Astrocyte (in vitro differentiated cells and primary cell): Measurements from ENCODE around the gene MYL7. TPM values are rescaled to one million over a fixed set of nuclear protein-coding genes. Genes with fewer than 3 reads are reported as not detected.

Experiments used
- DNase-seq: peaks from one replicate; pipeline ENCODE4 v3.0.0-alpha.2; 2010; ENCODE audit warnings: low read depth
- FAIRE-seq: peaks from 2 replicates; lab custom pipeline; 2011; peaks lifted over from hg19 to GRCh38; lab: Jason Lieb, UNC
- H2AFZ ChIP-seq: 2 replicates; pipeline ENCODE4 v1.6.0; 2012; ENCODE audit warnings: low read depth, low read length, inconsistent platforms
- H3K27ac ChIP-seq: 2 replicates; pipeline ENCODE4 v1.5.1; 2011; ENCODE audit warnings: low read depth, low read length, inconsistent platforms
- H3K27me3 ChIP-seq: 2 replicates; pipeline ENCODE4 v1.6.0; 2011; ENCODE audit warnings: low read length, inconsistent platforms; ENCODE audit not compliant: insufficient read depth
- H3K36me3 ChIP-seq: 2 replicates; pipeline ENCODE4 v1.5.1; 2011; ENCODE audit warnings: low read length, inconsistent platforms; ENCODE audit not compliant: insufficient read depth
- H3K4me1 ChIP-seq: 2 replicates; pipeline ENCODE4 v1.5.1; 2011; ENCODE audit warnings: low read length, inconsistent platforms; ENCODE audit not compliant: insufficient read depth
- H3K4me2 ChIP-seq: 2 replicates; pipeline ENCODE4 v1.6.0; 2012; ENCODE audit warnings: low read length, inconsistent platforms
- H3K4me3 ChIP-seq: 2 replicates; pipeline ENCODE4 v1.5.1; 2011; ENCODE audit warnings: low read depth, mild to moderate bottlenecking, low read length, inconsistent platforms; ENCODE audit not compliant: insufficient read depth
- H3K79me2 ChIP-seq: 2 replicates; pipeline ENCODE4 v1.6.0; 2012; ENCODE audit warnings: mild to moderate bottlenecking, low read length, inconsistent platforms; ENCODE audit not compliant: insufficient read depth
- H3K9ac ChIP-seq: 2 replicates; pipeline ENCODE4 v1.6.0; 2012; ENCODE audit warnings: mild to moderate bottlenecking, low read length, inconsistent platforms
- H3K9me3 ChIP-seq: 2 replicates; pipeline ENCODE4 v1.5.1; 2012; ENCODE audit warnings: low read depth, mild to moderate bottlenecking, low read length, inconsistent platforms; ENCODE audit not compliant: insufficient read depth
- H4K20me1 ChIP-seq: 2 replicates; pipeline ENCODE4 v1.6.0; 2012; ENCODE audit warnings: low read length, inconsistent platforms; ENCODE audit not compliant: insufficient read depth
- H3K27ac Mint-ChIP-seq: one replicate; pipeline ENCODE4 v1.8.0; 2021; ENCODE audit warnings: mild to moderate bottlenecking, mixed read lengths; ENCODE audit not compliant: unreplicated experiment
- H3K27me3 Mint-ChIP-seq: one replicate; pipeline ENCODE4 v1.8.0; 2021; ENCODE audit warnings: low read depth, mixed read lengths; ENCODE audit not compliant: unreplicated experiment
- H3K36me3 Mint-ChIP-seq: one replicate; pipeline ENCODE4 v1.8.0; 2021; ENCODE audit warnings: low read depth, mixed read lengths; ENCODE audit not compliant: unreplicated experiment
- H3K4me1 Mint-ChIP-seq: one replicate; pipeline ENCODE4 v1.8.0; 2021; ENCODE audit warnings: low read depth, mixed read lengths; ENCODE audit not compliant: unreplicated experiment
- H3K4me3 Mint-ChIP-seq: one replicate; pipeline ENCODE4 v1.8.0; 2021; ENCODE audit warnings: mild to moderate bottlenecking, moderate library complexity, mixed read lengths; ENCODE audit not compliant: unreplicated experiment
- H3K9me3 Mint-ChIP-seq: one replicate; pipeline ENCODE4 v1.8.0; 2021; ENCODE audit warnings: mild to moderate bottlenecking, mixed read lengths; ENCODE audit not compliant: unreplicated experiment
- CTCF ChIP-seq: IDR thresholded peaks from 2 replicates; pipeline ENCODE4 v1.5.1; 2011; ENCODE audit warnings: low read depth, mild to moderate bottlenecking, inconsistent platforms, low read length, moderate library complexity; ENCODE audit not compliant: insufficient read depth
- EZH2 ChIP-seq: IDR thresholded peaks from 2 replicates; pipeline ENCODE4 v1.6.1; 2012; ENCODE audit warnings: mild to moderate bottlenecking, low read length, inconsistent platforms; ENCODE audit not compliant: insufficient read depth
- total RNA-seq: library from RNA; stranded (reverse); gene quantifications from 2 replicates; pipeline ENCODE4 v1.2.1, GENCODE V29; 2021

The MYL7 gene
- total RNA-seq, 1 donor from 2014 or later = 60.0 TPM

GRCh38 chr7:44134943-44135628 is 6.0 kb downstream of the MYL7 start:
- TF ChIP-seq EZH2 = no peak
- no peak for TF ChIP-seq CTCF
- Histone ChIP-seq H4K20me1 (no peaks in the 10 kb centered on the region), H3K27me3 (no peaks in the 10 kb centered on the region), H3K79me2 (no peaks in the 10 kb centered on the region), H3K9ac (no peak overlapping the region), H3K9me3 (no peaks in the 10 kb centered on the region), H3K36me3 (no peaks in the 10 kb centered on the region), H3K4me3 (no peak overlapping the region), H3K4me1 (no peaks in the 10 kb centered on the region), H3K4me2 (no peak overlapping the region), H3K27ac (no peak overlapping the region), H2AFZ (no peak overlapping the region)
- H3K4me1 Mint-ChIP-seq = peaks cover 14% of the 10 kb centered on the region
- H3K27ac Mint-ChIP-seq = no peak overlapping the region
- FAIRE-seq (no peak), DNase-seq (no peak)
- H3K27me3 Mint-ChIP-seq = peaks cover 17% of the 10 kb centered on the region
- H3K4me3 Mint-ChIP-seq = no peak overlapping the region
- no peaks in the 10 kb centered on the region for H3K9me3 Mint-ChIP-seq
- H3K36me3 Mint-ChIP-seq = no peaks in the 10 kb centered on the region

GRCh38 chr7:44133295-44133694 is 7.8 kb downstream of the MYL7 start:
- Histone ChIP-seq H3K79me2 (no peaks in the 10 kb centered on the region), H3K4me3 (no peak overlapping the region), H2AFZ (no peak overlapping the region), H3K27me3 (no peaks in the 10 kb centered on the region), H3K9ac (no peak overlapping the region), H4K20me1 (no peaks in the 10 kb centered on the region), H3K4me1 (no peaks in the 10 kb centered on the region), H3K36me3 (no peaks in the 10 kb centered on the region), H3K9me3 (no peaks in the 10 kb centered on the region), H3K27ac (no peak overlapping the region), H3K4me2 (no peak overlapping the region)
- H3K4me1 Mint-ChIP-seq = peaks cover 14% of the 10 kb centered on the region
- peaks cover 9% of the 10 kb centered on the region for H3K27me3 Mint-ChIP-seq
- H3K4me3 Mint-ChIP-seq = no peak overlapping the region
- no peaks in the 10 kb centered on the region for H3K9me3 Mint-ChIP-seq
- H3K27ac Mint-ChIP-seq = no peak overlapping the region
- no peaks in the 10 kb centered on the region for H3K36me3 Mint-ChIP-seq
- TF ChIP-seq CTCF (no peak), EZH2 (no peak)
- FAIRE-seq = no peak
- DNase-seq = no peak

- TF ChIP-seq CTCF (no peak), EZH2 (no peak)
- Histone ChIP-seq H3K79me2 (no peaks in the 10 kb centered on the region), H3K9ac (no peak overlapping the region), H3K4me1 (no peaks in the 10 kb centered on the region), H3K36me3 (no peaks in the 10 kb centered on the region), H3K9me3 (no peaks in the 10 kb centered on the region), H3K27ac (no peak overlapping the region), H3K4me3 (no peak overlapping the region), H3K4me2 (no peak overlapping the region), H2AFZ (no peak overlapping the region), H4K20me1 (no peaks in the 10 kb centered on the region), H3K27me3 (no peaks in the 10 kb centered on the region)
- no peak for DNase-seq
- Mint-ChIP-seq H3K27ac (no peak overlapping the region), H3K9me3 (peaks cover 9% of the 10 kb centered on the region), H3K4me1 (peaks cover 14% of the 10 kb centered on the region), H3K36me3 (no peaks in the 10 kb centered on the region), H3K27me3 (peaks cover 9% of the 10 kb centered on the region), H3K4me3 (peak overlapping the region; percentile 13)
- FAIRE-seq = no peak
These were observed 9.1 kb downstream of the MYL7 start for GRCh38 chr7:44132039-44132438.
